Measurements from ENCODE around the gene ATOH1.

DNA sequence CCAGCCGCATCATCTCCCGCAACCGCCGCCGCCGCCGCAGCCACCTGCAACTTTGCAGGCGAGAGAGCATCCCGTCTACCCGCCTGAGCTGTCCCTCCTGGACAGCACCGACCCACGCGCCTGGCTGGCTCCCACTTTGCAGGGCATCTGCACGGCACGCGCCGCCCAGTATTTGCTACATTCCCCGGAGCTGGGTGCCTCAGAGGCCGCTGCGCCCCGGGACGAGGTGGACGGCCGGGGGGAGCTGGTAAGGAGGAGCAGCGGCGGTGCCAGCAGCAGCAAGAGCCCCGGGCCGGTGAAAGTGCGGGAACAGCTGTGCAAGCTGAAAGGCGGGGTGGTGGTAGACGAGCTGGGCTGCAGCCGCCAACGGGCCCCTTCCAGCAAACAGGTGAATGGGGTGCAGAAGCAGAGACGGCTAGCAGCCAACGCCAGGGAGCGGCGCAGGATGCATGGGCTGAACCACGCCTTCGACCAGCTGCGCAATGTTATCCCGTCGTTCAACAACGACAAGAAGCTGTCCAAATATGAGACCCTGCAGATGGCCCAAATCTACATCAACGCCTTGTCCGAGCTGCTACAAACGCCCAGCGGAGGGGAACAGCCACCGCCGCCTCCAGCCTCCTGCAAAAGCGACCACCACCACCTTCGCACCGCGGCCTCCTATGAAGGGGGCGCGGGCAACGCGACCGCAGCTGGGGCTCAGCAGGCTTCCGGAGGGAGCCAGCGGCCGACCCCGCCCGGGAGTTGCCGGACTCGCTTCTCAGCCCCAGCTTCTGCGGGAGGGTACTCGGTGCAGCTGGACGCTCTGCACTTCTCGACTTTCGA, 654 bp downstream of the ATOH1 start:
- TF ChIP-seq, protein P1, sequence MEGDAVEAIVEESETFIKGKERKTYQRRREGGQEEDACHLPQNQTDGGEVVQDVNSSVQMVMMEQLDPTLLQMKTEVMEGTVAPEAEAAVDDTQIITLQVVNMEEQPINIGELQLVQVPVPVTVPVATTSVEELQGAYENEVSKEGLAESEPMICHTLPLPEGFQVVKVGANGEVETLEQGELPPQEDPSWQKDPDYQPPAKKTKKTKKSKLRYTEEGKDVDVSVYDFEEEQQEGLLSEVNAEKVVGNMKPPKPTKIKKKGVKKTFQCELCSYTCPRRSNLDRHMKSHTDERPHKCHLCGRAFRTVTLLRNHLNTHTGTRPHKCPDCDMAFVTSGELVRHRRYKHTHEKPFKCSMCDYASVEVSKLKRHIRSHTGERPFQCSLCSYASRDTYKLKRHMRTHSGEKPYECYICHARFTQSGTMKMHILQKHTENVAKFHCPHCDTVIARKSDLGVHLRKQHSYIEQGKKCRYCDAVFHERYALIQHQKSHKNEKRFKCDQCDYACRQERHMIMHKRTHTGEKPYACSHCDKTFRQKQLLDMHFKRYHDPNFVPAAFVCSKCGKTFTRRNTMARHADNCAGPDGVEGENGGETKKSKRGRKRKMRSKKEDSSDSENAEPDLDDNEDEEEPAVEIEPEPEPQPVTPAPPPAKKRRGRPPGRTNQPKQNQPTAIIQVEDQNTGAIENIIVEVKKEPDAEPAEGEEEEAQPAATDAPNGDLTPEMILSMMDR (IDR thresholded peaks at IDR 0.05; ENCODE audit: insufficient read depth, low read depth, low read length), result no peak
- TF ChIP-seq EZH2 (IDR thresholded peaks at IDR 0.05; ENCODE audit: insufficient read depth, low read length), result peak; percentile 42
